B cell (primary cell): ENCODE data around the gene TMEM201. TPM values are rescaled to one million over a fixed set of nuclear protein-coding genes. Genes with fewer than 3 reads are reported as not detected.

Source experiments
- ATAC-seq: fragments of 200-7000 bp; cut with Tn5 transposase; one replicate; pipeline ENCODE4 v1.10.0; 2021; ENCODE audit warnings: low read depth, mild to moderate bottlenecking, moderate number of reproducible peaks, moderate library complexity
- CTCF ChIA-PET: fragments of 350-600 bp; sonication (Branson Sonifier 250); formaldehyde crosslinking; loops from one replicate; lab custom pipeline; 2021; ENCODE audit warnings: antibody characterized with exemption, inconsistent platforms; lab: Charles Lee
- POLR2A ChIA-PET: fragments of 350-600 bp; sonication (Branson Sonifier 250); formaldehyde crosslinking; loops from one replicate; lab custom pipeline; 2021; ENCODE audit warnings: antibody characterized with exemption; lab: Charles Lee
- DNase-seq: peaks from one replicate; pipeline ENCODE4 v3.0.0; 2013
- H2AFZ ChIP-seq: 2 replicates; pipeline ENCODE4 v1.6.1; 2012; ENCODE audit warnings: mild to moderate bottlenecking, low read depth, low read length; ENCODE audit not compliant: insufficient read depth, poor library complexity, severe bottlenecking
- H3K27ac ChIP-seq, 2 donors: 1 replicate in 1 of 2; 2 replicates in 1 of 2; pipeline ENCODE4 v1.5.1; 2012 to 2013; ENCODE audit warnings: low read length in 2 of 2, mild to moderate bottlenecking in 2 of 2, moderate library complexity in 1 of 2
- H3K27me3 ChIP-seq, 4 experiments: fragments of 200-600 bp in 1 of 4; sonication (generic) in 1 of 4; replicated peaks in 1 of 4; 1 replicate in 2 of 4; 2 replicates in 2 of 4; pipeline versions ENCODE4 v1.6.1 to v1.7.0; 2013 to 2016; ENCODE audit warnings: low read length in 3 of 4, mild to moderate bottlenecking in 2 of 4, mixed read lengths in 1 of 4, moderate library complexity in 1 of 4; ENCODE audit not compliant: insufficient read depth in 4 of 4, control insufficient read depth in 3 of 4; ENCODE audit errors: control extremely low read depth in 1 of 4
- H3K36me3 ChIP-seq, 2 experiments: replicated peaks in 1 of 2; 1 replicate in 1 of 2; 2 replicates in 1 of 2; pipeline versions ENCODE4 v1.6.1 to v1.7.1; 2013; ENCODE audit warnings: low read length in 1 of 2; ENCODE audit not compliant: insufficient read depth in 2 of 2, control insufficient read depth in 1 of 2; ENCODE audit errors: control extremely low read depth in 1 of 2, extremely low read depth in 1 of 2
- H3K4me1 ChIP-seq, 2 donors: fragments of 200-600 bp in 1 of 2; sonication (generic) in 1 of 2; 1 replicate in 1 of 2; 2 replicates in 1 of 2; pipeline versions ENCODE4 v1.5.1 to v1.6.1; 2013 to 2017; ENCODE audit warnings: low read length in 2 of 2; ENCODE audit not compliant: control insufficient read depth in 2 of 2, insufficient read depth in 2 of 2
- H3K4me2 ChIP-seq: replicated peaks from 2 replicates; pipeline ENCODE3; 2012; ENCODE audit warnings: mild to moderate bottlenecking, low read depth, low read length; ENCODE audit not compliant: poor library complexity, severe bottlenecking
- H3K4me3 ChIP-seq, 5 experiments: fragments of 200-600 bp in 1 of 5; sonication (generic) in 1 of 5; 1 replicate in 3 of 5; 2 replicates in 2 of 5; pipeline versions ENCODE4 v1.5.1 to v1.7.0; 2011 to 2016; ENCODE audit warnings: low read length in 4 of 5, mild to moderate bottlenecking in 4 of 5, low read depth in 2 of 5, control low read depth in 1 of 5, moderate library complexity in 1 of 5; ENCODE audit not compliant: insufficient read depth in 1 of 5; ENCODE audit errors: control extremely low read depth in 1 of 5, extremely low read depth in 1 of 5
- H3K79me2 ChIP-seq: fragments of 200-600 bp; sonication (generic); one replicate; pipeline ENCODE4 v1.6.0; 2016; ENCODE audit warnings: low read length; ENCODE audit not compliant: control insufficient read depth, insufficient read depth
- H3K9ac ChIP-seq: fragments of 200-600 bp; sonication (generic); 2 replicates; pipeline ENCODE4 v1.6.1; 2017; ENCODE audit warnings: mild to moderate bottlenecking, low read length, moderate library complexity
- H3K9me3 ChIP-seq, 3 donors: one replicate each; pipeline versions ENCODE4 v1.6.1 to v1.7.1; 2013; ENCODE audit warnings: low read length in 2 of 3; ENCODE audit not compliant: control insufficient read depth in 2 of 3, insufficient read depth in 1 of 3; ENCODE audit errors: control extremely low read depth in 1 of 3
- H4K20me1 ChIP-seq: 2 replicates; pipeline ENCODE4 v1.6.0; 2012; ENCODE audit warnings: mild to moderate bottlenecking, low read length; ENCODE audit not compliant: insufficient read depth, control insufficient read depth, poor library complexity, severe bottlenecking
- H3K27ac Mint-ChIP-seq: one replicate; pipeline ENCODE4 v1.8.0; 2021; ENCODE audit warnings: mixed read lengths
- H3K27me3 Mint-ChIP-seq: one replicate; pipeline ENCODE4 v1.8.0; 2021; ENCODE audit warnings: mixed read lengths
- H3K4me1 Mint-ChIP-seq: one replicate; pipeline ENCODE4 v1.8.0; 2021; ENCODE audit warnings: mixed read lengths
- H3K4me3 Mint-ChIP-seq: one replicate; pipeline ENCODE4 v1.8.0; 2021; ENCODE audit warnings: mixed read lengths
- H3K9me3 Mint-ChIP-seq: one replicate; pipeline ENCODE4 v1.8.0; 2022; ENCODE audit warnings: mixed read lengths; ENCODE audit not compliant: insufficient read depth
- EZH2 ChIP-seq: IDR thresholded peaks from 2 replicates; pipeline ENCODE4 v1.6.1; 2012; ENCODE audit warnings: borderline replicate concordance, low read depth, mild to moderate bottlenecking, moderate library complexity, low read length; ENCODE audit not compliant: insufficient read depth, poor library complexity, severe bottlenecking
- WGBS: methylation state at CpG from one replicate; pipeline ENCODE4 v1.1.5; 2013; ENCODE audit warnings: missing lambda C conversion rate; ENCODE audit not compliant: insufficient coverage; 5-methylcytosine and 5-hydroxymethylcytosine counted together
- intact Hi-C: fragments of 100-400 bp; cut with micrococcal nuclease; formaldehyde crosslinking; loops from one replicate; pipeline ENCODE4 v1.10.0; 2022
- polyA plus RNA-seq: library from polyadenylated mRNA; depleted of rRNA; stranded (reverse); fragments of >200 nt; gene quantifications from 2 replicates; pipeline ENCODE4 v1.2.3, GENCODE V29; 2012
- total RNA-seq, 2 donors: library from RNA; stranded (reverse); fragments of 120-200 nt in 1 of 2; gene quantifications; 1 replicate in 1 of 2; 2 replicates in 1 of 2; pipeline versions ENCODE4 v1.2.3 to v1.2.4, GENCODE V29; 2013 to 2022
- TF ChIP-seq, protein P1 (sequence below): fragments of 200-600 bp; IDR thresholded peaks from one replicate; pipeline ENCODE4 v1.8.0; 2022; ENCODE audit warnings: antibody characterized with exemption, mild to moderate bottlenecking

TMEM201 gene
- total and polyA plus RNA-seq, 2 donors (not counting 1 experiment from before 2014, with no cell fraction given), result 6.5 to 9.1 TPM

DNA sequence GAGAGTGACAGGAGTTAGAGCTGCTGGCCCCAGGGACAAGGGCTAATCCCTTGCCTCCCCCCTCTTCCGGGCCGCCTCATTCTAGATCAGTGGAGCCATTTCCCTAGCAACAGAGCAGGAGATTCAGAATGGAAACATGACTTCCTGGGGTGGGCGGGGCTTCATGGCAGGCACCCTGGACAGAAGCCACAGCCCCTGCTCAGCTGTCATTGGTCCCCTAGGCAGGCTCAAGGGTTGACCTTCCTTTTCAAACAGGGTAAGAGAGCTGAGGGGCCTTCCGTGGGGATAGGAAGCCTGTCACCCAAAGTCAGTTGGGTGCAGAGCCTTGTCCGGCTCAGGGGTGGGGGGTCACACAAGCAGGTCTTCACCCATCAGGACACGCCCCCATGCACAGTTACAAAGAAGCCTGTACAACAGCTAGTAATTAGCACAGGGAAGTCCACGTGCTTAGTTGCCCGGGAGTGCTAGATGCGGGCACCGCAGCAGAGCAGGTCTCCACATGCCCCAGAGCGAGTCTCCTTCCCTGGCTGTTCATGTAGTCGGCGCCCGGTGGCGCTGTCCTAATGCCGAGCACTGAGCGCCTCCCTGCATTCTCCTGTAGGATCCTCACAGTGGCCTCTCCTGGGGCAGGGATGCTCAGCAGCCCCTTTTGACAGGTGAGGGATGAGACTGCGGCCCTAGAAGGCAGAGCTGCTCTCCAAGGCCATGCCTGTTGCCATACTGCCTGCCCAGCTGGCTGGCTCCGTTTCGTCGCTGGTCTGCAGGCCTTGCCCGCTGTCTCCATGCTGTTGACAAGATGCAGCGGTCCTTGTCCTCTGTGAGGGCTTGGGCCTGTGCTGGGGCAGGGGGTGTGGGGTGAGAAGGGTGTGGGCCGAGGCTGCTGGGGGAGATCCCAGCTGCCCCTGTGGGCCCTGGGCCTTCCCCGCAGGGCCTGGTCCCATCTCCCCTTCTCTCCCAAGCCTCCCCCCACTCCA is 5.1 kb downstream of the TMEM201 start:
- no peaks in the 10 kb centered on the region for H3K27me3 Mint-ChIP-seq
- no peaks in the 10 kb centered on the region for H3K9me3 Mint-ChIP-seq
- Histone ChIP-seq H3K27ac (no peak overlapping the region), H3K9me3 (no peaks in the 10 kb centered on the region), H3K9ac (no peak overlapping the region), H3K4me2 (peak overlapping the region; percentile 48), H3K4me3 (no peak overlapping the region), H4K20me1 (peaks cover 34% of the 10 kb centered on the region), H3K36me3 (peaks cover 0 to 9% of the 10 kb centered on the region in 2 experiments), H3K4me1 (peaks cover 34 to 41% of the 10 kb centered on the region in 2 donors), H3K27me3 (no peaks in the 10 kb centered on the region), H3K79me2 (peaks cover 60% of the 10 kb centered on the region), H2AFZ (no peak overlapping the region)
- TF ChIP-seq, protein P1, sequence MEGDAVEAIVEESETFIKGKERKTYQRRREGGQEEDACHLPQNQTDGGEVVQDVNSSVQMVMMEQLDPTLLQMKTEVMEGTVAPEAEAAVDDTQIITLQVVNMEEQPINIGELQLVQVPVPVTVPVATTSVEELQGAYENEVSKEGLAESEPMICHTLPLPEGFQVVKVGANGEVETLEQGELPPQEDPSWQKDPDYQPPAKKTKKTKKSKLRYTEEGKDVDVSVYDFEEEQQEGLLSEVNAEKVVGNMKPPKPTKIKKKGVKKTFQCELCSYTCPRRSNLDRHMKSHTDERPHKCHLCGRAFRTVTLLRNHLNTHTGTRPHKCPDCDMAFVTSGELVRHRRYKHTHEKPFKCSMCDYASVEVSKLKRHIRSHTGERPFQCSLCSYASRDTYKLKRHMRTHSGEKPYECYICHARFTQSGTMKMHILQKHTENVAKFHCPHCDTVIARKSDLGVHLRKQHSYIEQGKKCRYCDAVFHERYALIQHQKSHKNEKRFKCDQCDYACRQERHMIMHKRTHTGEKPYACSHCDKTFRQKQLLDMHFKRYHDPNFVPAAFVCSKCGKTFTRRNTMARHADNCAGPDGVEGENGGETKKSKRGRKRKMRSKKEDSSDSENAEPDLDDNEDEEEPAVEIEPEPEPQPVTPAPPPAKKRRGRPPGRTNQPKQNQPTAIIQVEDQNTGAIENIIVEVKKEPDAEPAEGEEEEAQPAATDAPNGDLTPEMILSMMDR, result no peak
- no peak for TF ChIP-seq EZH2
- CTCF ChIA-PET, result no interaction called here
- H3K27ac Mint-ChIP-seq, result peak overlapping the region; percentile 16
- ATAC-seq (no peak), DNase-seq (peak; percentile 50)
- H3K4me1 Mint-ChIP-seq, result peaks cover 36% of the 10 kb centered on the region
- intact Hi-C loops, result no loop called here
- POLR2A ChIA-PET, result interaction anchor here (0.6 kb wide), 1 partner anchor 25 kb away, joined by 3 read pairs; no protein-coding TSS in a partner anchor
- no peak overlapping the region for H3K4me3 Mint-ChIP-seq
- 70% methylated on average over 22 of the region's 25 CpGs for WGBS
